Measurements from ENCODE around the gene NTM.

- TF ChIP-seq, protein P1, sequence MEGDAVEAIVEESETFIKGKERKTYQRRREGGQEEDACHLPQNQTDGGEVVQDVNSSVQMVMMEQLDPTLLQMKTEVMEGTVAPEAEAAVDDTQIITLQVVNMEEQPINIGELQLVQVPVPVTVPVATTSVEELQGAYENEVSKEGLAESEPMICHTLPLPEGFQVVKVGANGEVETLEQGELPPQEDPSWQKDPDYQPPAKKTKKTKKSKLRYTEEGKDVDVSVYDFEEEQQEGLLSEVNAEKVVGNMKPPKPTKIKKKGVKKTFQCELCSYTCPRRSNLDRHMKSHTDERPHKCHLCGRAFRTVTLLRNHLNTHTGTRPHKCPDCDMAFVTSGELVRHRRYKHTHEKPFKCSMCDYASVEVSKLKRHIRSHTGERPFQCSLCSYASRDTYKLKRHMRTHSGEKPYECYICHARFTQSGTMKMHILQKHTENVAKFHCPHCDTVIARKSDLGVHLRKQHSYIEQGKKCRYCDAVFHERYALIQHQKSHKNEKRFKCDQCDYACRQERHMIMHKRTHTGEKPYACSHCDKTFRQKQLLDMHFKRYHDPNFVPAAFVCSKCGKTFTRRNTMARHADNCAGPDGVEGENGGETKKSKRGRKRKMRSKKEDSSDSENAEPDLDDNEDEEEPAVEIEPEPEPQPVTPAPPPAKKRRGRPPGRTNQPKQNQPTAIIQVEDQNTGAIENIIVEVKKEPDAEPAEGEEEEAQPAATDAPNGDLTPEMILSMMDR (IDR thresholded peaks at IDR 0.05; ENCODE audit: low read depth, low read length): no peak
- no peak for TF ChIP-seq EZH2phosphoT487 (IDR thresholded peaks at IDR 0.05; ENCODE audit: low read depth)
These were observed 321.0 kb downstream of the NTM start for GRCh38 chr11:131691181-131692041.

Measured in OCI-LY3 (cell line).